ENCODE results near the gene TGFBRAP1. TPM values are rescaled to one million over a fixed set of nuclear protein-coding genes. Genes with fewer than 3 reads are reported as not detected.
A peak's percentile ranks its signal among the peaks of the same experiment; 100 is the strongest.

TGFBRAP1 gene
- total and polyA plus RNA-seq, 2 donors from 2014 or later, result 6.7 to 25.8 TPM

- no peak for TF ChIP-seq CTCF (IDR thresholded peaks at IDR 0.05; ENCODE audit: borderline replicate concordance, extremely low read depth, insufficient read depth)
- DNase-seq (no peak), FAIRE-seq (no peak)
- no peak overlapping the region for H3K4me3 ChIP-seq (ENCODE audit: low read length in 3 of 3)
- H3K9ac ChIP-seq (ENCODE audit: low read length in 3 of 3), result no peak overlapping the region
- no peak overlapping the region for H3K27ac ChIP-seq (ENCODE audit: low read depth in 2 of 2, low read length in 2 of 2)
- intact Hi-C loops (cut with DNase I), result loop anchor here (5.0 kb wide), 1 partner anchor 150 kb away; no protein-coding TSS in a partner anchor
- no peaks in the 10 kb centered on the region for H3K9me3 ChIP-seq (ENCODE audit: control insufficient read depth in 2 of 3, insufficient read depth in 1 of 3, low read length in 3 of 3)
- no peaks in the 10 kb centered on the region for H3K27me3 ChIP-seq (ENCODE audit: control insufficient read depth, insufficient read depth, low read length)
- H3K4me1 ChIP-seq (ENCODE audit: control insufficient read depth in 2 of 3, insufficient read depth in 2 of 3, low read depth in 1 of 3, low read length in 3 of 3), result peaks cover 0 to 10% (median 0%) of the 10 kb centered on the region in 3 donors
- H3K36me3 ChIP-seq (ENCODE audit: control insufficient read depth in 2 of 3, insufficient read depth in 3 of 3, low read length in 3 of 3), result no peaks in the 10 kb centered on the region
Measured at GRCh38 chr2:105371810-105372209, 42.3 kb upstream of the TGFBRAP1 start.

- no peak for DNase-seq
- Histone ChIP-seq H3K4me3 (ENCODE audit: low read length in 3 of 3) (no peak overlapping the region), H3K27me3 (ENCODE audit: control insufficient read depth, insufficient read depth, low read length) (no peaks in the 10 kb centered on the region), H3K27ac (ENCODE audit: low read depth in 2 of 2, low read length in 2 of 2) (no peak overlapping the region), H3K4me1 (ENCODE audit: control insufficient read depth in 2 of 3, insufficient read depth in 2 of 3, low read depth in 1 of 3, low read length in 3 of 3) (peaks cover 0 to 9% (median 0%) of the 10 kb centered on the region in 3 donors), H3K9me3 (ENCODE audit: control insufficient read depth in 2 of 3, insufficient read depth in 1 of 3, low read length in 3 of 3) (no peaks in the 10 kb centered on the region), H3K9ac (ENCODE audit: low read length in 3 of 3) (no peak overlapping the region), H3K36me3 (ENCODE audit: control insufficient read depth in 2 of 3, insufficient read depth in 3 of 3, low read length in 3 of 3) (no peaks in the 10 kb centered on the region)
- intact Hi-C loops (cut with DNase I), result loop anchor here (5.0 kb wide), 1 partner anchor 151 kb away; no protein-coding TSS in a partner anchor
- TF ChIP-seq CTCF (IDR thresholded peaks at IDR 0.05; ENCODE audit: borderline replicate concordance, extremely low read depth, insufficient read depth), result no peak
- FAIRE-seq, result no peak
Measured at GRCh38 chr2:105371156-105371555, 41.6 kb upstream of the TGFBRAP1 start.

- DNase-seq (peak; percentile 90 to 94 (median 91)), FAIRE-seq (no peak)
- Histone ChIP-seq H3K9ac (ENCODE audit: low read length in 3 of 3) (no peak overlapping the region), H3K27ac (ENCODE audit: low read depth in 2 of 2, low read length in 2 of 2) (no peak overlapping the region), H3K4me3 (ENCODE audit: low read length in 3 of 3) (no peak overlapping the region), H3K4me1 (ENCODE audit: control insufficient read depth in 2 of 3, insufficient read depth in 2 of 3, low read depth in 1 of 3, low read length in 3 of 3) (peaks cover 0 to 6% (median 0%) of the 10 kb centered on the region in 3 donors), H3K27me3 (ENCODE audit: control insufficient read depth, insufficient read depth, low read length) (no peaks in the 10 kb centered on the region), H3K36me3 (ENCODE audit: control insufficient read depth in 2 of 3, insufficient read depth in 3 of 3, low read length in 3 of 3) (peaks cover 0 to under 1% (median 0%) of the 10 kb centered on the region in 3 donors), H3K9me3 (ENCODE audit: control insufficient read depth in 2 of 3, insufficient read depth in 1 of 3, low read length in 3 of 3) (no peaks in the 10 kb centered on the region)
- peak; percentile 95 for TF ChIP-seq CTCF (IDR thresholded peaks at IDR 0.05; ENCODE audit: borderline replicate concordance, extremely low read depth, insufficient read depth)
- intact Hi-C loops (cut with DNase I), result loop anchor here (5.0 kb wide), 1 partner anchor 152 kb away; no protein-coding TSS in a partner anchor
Measured at GRCh38 chr2:105369777-105370690, 40.5 kb upstream of the TGFBRAP1 start.
